Stimulated activated CD4-positive, alpha-beta T cell treated with anti-CD3 and anti-CD28 coated beads, Interleukin-15, amount 100 ng/mL, for 1 hour (primary cell): ENCODE measurements around the gene NCK2.

Experiments used
- DNase-seq, 2 donors: peaks; one replicate each; pipeline ENCODE4 v3.0.0-alpha.2; 2020; ENCODE audit warnings: low read depth in 1 of 2, low spot score in 1 of 2

Gene NCK2

GRCh38 chr2:105808423-105809096, 63.8 kb downstream of the NCK2 start:
- DNase-seq, result no peak

GRCh38 chr2:105809097-105809473, 64.4 kb downstream of the NCK2 start:
- DNase-seq, result no peak

GRCh38 chr2:105809723-105810122, 65.0 kb downstream of the NCK2 start:
- no peak for DNase-seq

- no peak for DNase-seq
Measured at GRCh38 chr2:105812180-105813044, 67.7 kb downstream of the NCK2 start.

- DNase-seq, result no peak
Measured at GRCh38 chr2:105813045-105813315, 68.3 kb downstream of the NCK2 start.

- no peak for DNase-seq
Measured at GRCh38 chr2:105813405-105813804, 68.7 kb downstream of the NCK2 start.

- DNase-seq, result no peak
Measured at GRCh38 chr2:105814291-105814940, 69.7 kb downstream of the NCK2 start.

GRCh38 chr2:105815401-105815800, 70.7 kb downstream of the NCK2 start:
- DNase-seq, result no peak

GRCh38 chr2:105820151-105820550, 75.4 kb downstream of the NCK2 start:
- no peak for DNase-seq

- DNase-seq, result no peak
Measured at GRCh38 chr2:105820691-105821090, 76.0 kb downstream of the NCK2 start.

- no peak for DNase-seq
Measured at GRCh38 chr2:105821428-105822125, 76.9 kb downstream of the NCK2 start.

- DNase-seq, result no peak
Measured at GRCh38 chr2:105822186-105822585, 77.5 kb downstream of the NCK2 start.

GRCh38 chr2:105824446-105824845, 79.7 kb downstream of the NCK2 start:
- no peak for DNase-seq

- DNase-seq, result no peak
Measured at GRCh38 chr2:105827351-105828096, 82.8 kb downstream of the NCK2 start.

GRCh38 chr2:105828558-105828957, 83.8 kb downstream of the NCK2 start:
- DNase-seq, result no peak

GRCh38 chr2:105834931-105835330, 90.2 kb downstream of the NCK2 start:
- no peak for DNase-seq

GRCh38 chr2:105836341-105836740, 91.6 kb downstream of the NCK2 start:
- DNase-seq, result no peak

GRCh38 chr2:105836840-105837692, 92.4 kb downstream of the NCK2 start:
- DNase-seq, result no peak

GRCh38 chr2:105839793-105840192, 95.1 kb downstream of the NCK2 start:
- no peak for DNase-seq

- no peak for DNase-seq
Measured at GRCh38 chr2:105840933-105841332, 96.2 kb downstream of the NCK2 start.
